Measurements from ENCODE around the gene COL4A1. TPM values are rescaled to one million over a fixed set of nuclear protein-coding genes. Genes with fewer than 3 reads are reported as not detected.

Gene COL4A1
- polyA plus RNA-seq, 1 of the 3 experiments (the other 2 are of a cell fraction), result 30.3 TPM

- H4K20me1 ChIP-seq (ENCODE audit: insufficient read depth), result peaks cover 29% of the 10 kb centered on the region; the same call in 1 of the 2 replicates
- TF ChIP-seq EP300 (IDR thresholded peaks at IDR 0.05; ENCODE audit: borderline replicate concordance in 1 of 2, low read depth in 1 of 2, low read length in 1 of 2), result no peak
- no peak for TF ChIP-seq RXRA (IDR thresholded peaks at IDR 0.05; ENCODE audit: borderline replicate concordance, low read depth)
- TF ChIP-seq RAD21 (IDR thresholded peaks at IDR 0.05; ENCODE audit: low read length), result no peak
- TF ChIP-seq NRF1 (IDR thresholded peaks at IDR 0.05; ENCODE audit: low read depth, low read length), result no peak
- no peak for TF ChIP-seq YY1 (IDR thresholded peaks at IDR 0.05; ENCODE audit: low read depth)
- no peak for TF ChIP-seq REST (IDR thresholded peaks at IDR 0.05; ENCODE audit: low read depth, low read length)
- no peak for TF ChIP-seq MXI1 (IDR thresholded peaks at IDR 0.05; ENCODE audit: low read depth, low read length)
- no peak for TF ChIP-seq CHD2 (IDR thresholded peaks at IDR 0.05; ENCODE audit: low read length, partially characterized antibody)
- TF ChIP-seq GABPA (IDR thresholded peaks at IDR 0.05; ENCODE audit: low read depth), result no peak
- no peak for TF ChIP-seq ELF1 (IDR thresholded peaks at IDR 0.05)
- no peaks in the 10 kb centered on the region for H3K27me3 ChIP-seq (ENCODE audit: insufficient read depth)
- H3K27ac ChIP-seq (ENCODE audit: low read depth in 2 of 2, low read length in 1 of 2), result no peak overlapping the region; a peak in 1 of 4 replicates
- WGBS (ENCODE audit: low lambda C conversion rate), result 84% methylated on average over 3 of the region's 3 CpGs
- H2AFZ ChIP-seq (ENCODE audit: low read depth), result no peak overlapping the region
- CTCF ChIA-PET, result interaction anchor here (1.0 to 1.4 kb wide), 3 partner anchors 14 to 63 kb away, joined by 3 read pairs; no protein-coding TSS in a partner anchor
- H3K9ac ChIP-seq, result no peak overlapping the region
- no peak overlapping the region for H3K4me2 ChIP-seq
- H3K4me3 ChIP-seq (ENCODE audit: low read depth in 2 of 2, low read length in 1 of 2), result no peak overlapping the region
- H3K9me2 ChIP-seq, result no peaks in the 10 kb centered on the region
- H3K9me3 ChIP-seq, result no peaks in the 10 kb centered on the region
- no peak for DNase-seq
- H3K4me1 ChIP-seq (ENCODE audit: control insufficient read depth in 1 of 2, insufficient read depth in 2 of 2, low read depth in 1 of 2, low read length in 1 of 2), result peaks cover 28 to 29% of the 10 kb centered on the region in 2 experiments; a peak in 3 of 4 replicates
- POLR2A ChIA-PET, result no interaction called here
- H3F3A ChIP-seq (replicated peaks; ENCODE audit: insufficient read depth), result peaks cover 8% of the 10 kb centered on the region
- H3K36me3 ChIP-seq (replicated peaks in 1 of 2; ENCODE audit: control insufficient read depth in 1 of 2, insufficient read depth in 2 of 2, low read length in 1 of 2), result peaks cover 3 to 10% of the 10 kb centered on the region in 2 experiments
- peaks cover 99% of the 10 kb centered on the region for H3K79me2 ChIP-seq (ENCODE audit: insufficient read depth)
These were observed 6.7 kb downstream of the COL4A1 start for GRCh38 chr13:110300090-110300815.

- H3K27ac ChIP-seq (ENCODE audit: low read depth in 2 of 2, low read length in 1 of 2), result no peak overlapping the region; a peak in 1 of 4 replicates
- no peaks in the 10 kb centered on the region for H3K9me2 ChIP-seq
- H3K9ac ChIP-seq, result no peak overlapping the region
- no peak overlapping the region for H3K4me3 ChIP-seq (ENCODE audit: low read depth in 2 of 2, low read length in 1 of 2)
- POLR2A ChIA-PET, result no interaction called here
- DNase-seq, result no peak
- no peak overlapping the region for H2AFZ ChIP-seq (ENCODE audit: low read depth)
- peaks cover 8% of the 10 kb centered on the region for H3F3A ChIP-seq (replicated peaks; ENCODE audit: insufficient read depth)
- H3K4me2 ChIP-seq, result no peak overlapping the region
- peaks cover 99% of the 10 kb centered on the region for H3K79me2 ChIP-seq (ENCODE audit: insufficient read depth)
- H3K36me3 ChIP-seq (replicated peaks in 1 of 2; ENCODE audit: control insufficient read depth in 1 of 2, insufficient read depth in 2 of 2, low read length in 1 of 2), result peaks cover 3 to 15% of the 10 kb centered on the region in 2 experiments
- 77% methylated on average over 10 of the region's 10 CpGs for WGBS (ENCODE audit: low lambda C conversion rate)
- H3K4me1 ChIP-seq (ENCODE audit: control insufficient read depth in 1 of 2, insufficient read depth in 2 of 2, low read depth in 1 of 2, low read length in 1 of 2), result peaks cover 19 to 21% of the 10 kb centered on the region in 2 experiments; a peak in 3 of 4 replicates
- H4K20me1 ChIP-seq (ENCODE audit: insufficient read depth), result peaks cover 30% of the 10 kb centered on the region; the same call in 1 of the 2 replicates
- TF ChIP-seq REST (IDR thresholded peaks at IDR 0.05; ENCODE audit: low read depth, low read length) (no peak), FOXM1 (IDR thresholded peaks at IDR 0.05; ENCODE audit: low read depth) (no peak), TCF12 (IDR thresholded peaks at IDR 0.05) (no peak), EZH2phosphoT487 (IDR thresholded peaks at IDR 0.05; ENCODE audit: borderline replicate concordance, low read depth) (no peak), CTCF (IDR thresholded peaks at IDR 0.05) (no peak), FOSL2 (IDR thresholded peaks at IDR 0.05; ENCODE audit: borderline replicate concordance, low read depth) (no peak)
- no peaks in the 10 kb centered on the region for H3K9me3 ChIP-seq
- no peaks in the 10 kb centered on the region for H3K27me3 ChIP-seq (ENCODE audit: insufficient read depth)
- CTCF ChIA-PET, result interaction anchor here (1.0 kb wide), 1 partner anchor 9 kb away, joined by 4 read pairs; no protein-coding TSS in a partner anchor
These were observed 7.6 kb downstream of the COL4A1 start for GRCh38 chr13:110299283-110299840.
